HEK293T (cell line): ENCODE results near the gene NUDT6.

Source experiments
- CTCF ChIA-PET: fragments of 350-600 bp; formaldehyde crosslinking; extraction: SDS; loops from one replicate; lab custom pipeline; 2021; ENCODE audit warnings: antibody characterized with exemption, inconsistent platforms; lab: Yijun Ruan, JAX
- POLR2A ChIA-PET: fragments of 350-600 bp; formaldehyde crosslinking; extraction: SDS; loops from one replicate; lab custom pipeline; 2020; ENCODE audit warnings: antibody characterized with exemption, inconsistent platforms; lab: Yijun Ruan, JAX
- DNase-seq: peaks from one replicate; pipeline ENCODE4 v3.0.0; 2012; ENCODE audit warnings: mixed read lengths; ENCODE audit errors: extremely low spot score
- ARNT ChIP-seq: fragments of 450-650 bp; IDR thresholded peaks from 2 replicates; pipeline ENCODE4 v1.6.1; 2017; ENCODE audit warnings: mild to moderate bottlenecking
- BHLHE40 ChIP-seq: fragments of 450-650 bp; IDR thresholded peaks from 2 replicates; pipeline ENCODE4 v1.6.1; 2016; ENCODE audit warnings: mild to moderate bottlenecking, moderate library complexity, borderline replicate concordance
- CTBP1 ChIP-seq: fragments of 450-650 bp; IDR thresholded peaks from 2 replicates; pipeline ENCODE4 v1.6.1; 2016; ENCODE audit warnings: borderline replicate concordance
- ELF4 ChIP-seq: fragments of 450-650 bp; IDR thresholded peaks from 2 replicates; pipeline ENCODE4 v1.6.1; 2017; ENCODE audit warnings: antibody characterized with exemption
- FOXA1 ChIP-seq: fragments of 450-650 bp; IDR thresholded peaks from 2 replicates; pipeline ENCODE4 v1.6.1; 2016; ENCODE audit warnings: mild to moderate bottlenecking
- FOXK2 ChIP-seq: fragments of 450-650 bp; IDR thresholded peaks from 2 replicates; pipeline ENCODE4 v1.6.1; 2016; ENCODE audit warnings: mild to moderate bottlenecking
- FOXM1 ChIP-seq: fragments of 450-650 bp; IDR thresholded peaks from 2 replicates; pipeline ENCODE4 v1.6.1; 2017; ENCODE audit warnings: mild to moderate bottlenecking, borderline replicate concordance
- HDGF ChIP-seq: fragments of 450-650 bp; IDR thresholded peaks from 2 replicates; pipeline ENCODE4 v1.6.1; 2017; ENCODE audit warnings: antibody characterized with exemption, borderline replicate concordance
- L3MBTL2 ChIP-seq: fragments of 450-650 bp; conservative IDR thresholded peaks from 2 replicates; pipeline ENCODE4 v1.6.1; 2016; ENCODE audit warnings: mild to moderate bottlenecking
- LEF1 ChIP-seq: fragments of 450-650 bp; IDR thresholded peaks from 2 replicates; pipeline ENCODE4 v1.6.1; 2017; ENCODE audit warnings: mild to moderate bottlenecking, borderline replicate concordance
- NFRKB ChIP-seq: fragments of 450-650 bp; IDR thresholded peaks from 2 replicates; pipeline ENCODE4 v1.6.1; 2016; ENCODE audit warnings: mild to moderate bottlenecking, moderate library complexity
- PKNOX1 ChIP-seq: fragments of 450-650 bp; IDR thresholded peaks from 2 replicates; pipeline ENCODE4 v1.6.1; 2016
- SP1 ChIP-seq: fragments of 450-650 bp; IDR thresholded peaks from 2 replicates; pipeline ENCODE4 v1.6.1; 2017
- SUZ12 ChIP-seq: fragments of 450-650 bp; IDR thresholded peaks from 2 replicates; pipeline ENCODE4 v1.6.1; 2016; ENCODE audit warnings: mild to moderate bottlenecking
- TARDBP ChIP-seq: fragments of 450-650 bp; IDR thresholded peaks from 2 replicates; pipeline ENCODE4 v1.6.1; 2016
- ZNF384 ChIP-seq: fragments of 450-650 bp; IDR thresholded peaks from 2 replicates; pipeline ENCODE4 v1.6.1; 2016

The NUDT6 gene

DNA sequence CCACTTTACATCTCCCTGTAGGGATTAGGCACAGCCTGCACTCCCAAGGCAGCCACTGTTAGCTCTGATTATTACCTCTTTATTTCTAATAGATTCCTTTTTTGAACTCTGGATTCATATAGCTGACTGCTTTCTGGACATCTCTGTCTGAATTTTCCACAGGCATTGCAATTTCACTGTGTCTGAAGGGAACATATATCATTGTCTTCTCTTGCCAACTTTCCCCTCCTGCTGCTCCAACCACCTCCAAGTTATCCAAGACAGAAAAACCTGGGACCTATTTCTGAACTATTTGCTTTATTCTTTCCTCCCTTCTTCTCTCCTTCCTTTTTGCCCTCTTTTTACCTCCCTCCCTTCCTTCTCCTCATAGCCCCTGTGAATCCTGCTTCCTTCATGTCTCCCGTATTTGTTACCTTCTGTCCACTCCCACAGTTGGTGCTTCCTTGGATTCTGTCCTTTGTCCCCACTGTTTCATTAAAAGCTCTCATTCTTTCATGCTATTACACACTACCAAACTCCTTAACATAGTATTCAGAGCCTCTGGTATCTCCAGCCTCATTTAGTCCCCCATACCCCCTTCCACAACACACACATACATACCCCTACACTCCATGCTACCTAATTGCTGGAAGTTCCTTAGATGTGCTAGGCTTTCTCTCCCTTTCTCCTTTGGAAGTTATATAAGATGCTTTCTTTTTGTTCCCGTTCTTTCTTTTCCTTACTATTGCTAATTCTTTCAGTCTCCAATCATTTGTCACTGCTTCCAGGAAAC, 61.0 kb downstream of the NUDT6 start:
- no peak for DNase-seq
- TF ChIP-seq CTBP1 (no peak), PKNOX1 (no peak), BHLHE40 (no peak), FOXM1 (no peak), SP1 (no peak), SUZ12 (no peak), TARDBP (no peak), ZNF384 (no peak), HDGF (no peak), NFRKB (no peak), FOXK2 (no peak), ARNT (no peak), FOXA1 (no peak), LEF1 (no peak), L3MBTL2 (no peak), ELF4 (no peak)
- ChIA-PET CTCF (no interaction called here), POLR2A (no interaction called here)

DNA sequence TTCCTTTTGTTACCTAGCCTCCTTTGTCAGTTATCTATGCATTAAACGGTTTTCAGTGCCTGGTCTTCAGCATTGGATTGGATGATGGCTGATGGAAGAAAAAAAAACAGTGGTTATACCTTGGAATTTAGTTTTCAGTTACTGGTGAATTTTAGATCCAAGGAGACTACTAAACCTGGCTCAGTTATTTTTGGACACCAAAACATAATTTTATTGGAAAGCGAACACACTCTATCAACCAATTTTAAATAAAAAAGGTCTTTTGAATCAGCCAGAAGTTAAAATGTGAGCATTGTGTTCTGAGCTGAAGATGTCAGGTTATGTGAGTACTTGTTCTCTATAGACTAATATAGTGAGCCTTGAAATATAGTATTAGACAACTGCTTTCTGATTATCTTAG, 63.7 kb downstream of the NUDT6 start:
- POLR2A ChIA-PET, result no interaction called here
- CTCF ChIA-PET, result no interaction called here
- no peak for TF ChIP-seq FOXK2
- no peak for TF ChIP-seq ZNF384
- no peak for TF ChIP-seq TARDBP
- no peak for TF ChIP-seq SP1
- TF ChIP-seq BHLHE40, result no peak
- TF ChIP-seq ELF4, result no peak
- TF ChIP-seq ARNT, result no peak
- no peak for TF ChIP-seq FOXA1
- TF ChIP-seq PKNOX1, result no peak
- TF ChIP-seq HDGF, result no peak
- TF ChIP-seq SUZ12, result no peak
- TF ChIP-seq FOXM1, result no peak
- no peak for TF ChIP-seq NFRKB
- DNase-seq, result no peak

DNA sequence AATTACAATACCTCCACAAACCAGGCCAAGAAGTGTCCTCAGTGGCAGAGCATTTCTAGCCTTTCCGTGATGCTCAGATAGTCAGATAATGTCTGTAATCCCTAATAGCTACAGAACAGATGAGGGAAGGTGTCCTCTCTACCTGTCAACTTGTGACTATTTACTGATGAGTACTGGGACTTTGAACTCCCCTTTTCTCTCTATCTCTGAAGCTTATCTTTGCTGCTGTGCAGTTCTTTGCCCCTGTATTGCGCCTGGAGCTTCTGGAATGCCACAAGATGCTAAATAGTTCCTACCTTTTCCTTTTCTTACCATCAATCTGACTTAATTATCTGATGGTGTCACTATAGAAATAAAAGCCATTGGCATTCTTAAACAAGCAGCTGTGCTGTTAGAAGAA, 65.2 kb downstream of the NUDT6 start:
- CTCF ChIA-PET, result no interaction called here
- POLR2A ChIA-PET, result interaction anchor here (1.2 kb wide), 1 partner anchor 65 kb away, joined by 4 read pairs; the partner anchor contains the start of gene NUDT6
- no peak for DNase-seq
- no peak for TF ChIP-seq SP1
- TF ChIP-seq ARNT, result no peak
- TF ChIP-seq PKNOX1, result no peak
- no peak for TF ChIP-seq CTBP1

GRCh38 chr4:122855353-122855890, 67.0 kb downstream of the NUDT6 start:
- no peak for DNase-seq
- ChIA-PET CTCF (no interaction called here), POLR2A (no interaction called here)
- TF ChIP-seq BHLHE40, result no peak
- TF ChIP-seq L3MBTL2, result no peak
- no peak for TF ChIP-seq HDGF
- no peak for TF ChIP-seq TARDBP
- no peak for TF ChIP-seq LEF1
- TF ChIP-seq ARNT, result no peak
- TF ChIP-seq CTBP1, result no peak

- TF ChIP-seq FOXA1, result no peak
- TF ChIP-seq ARNT, result no peak
- no peak for TF ChIP-seq CTBP1
- TF ChIP-seq FOXK2, result no peak
- TF ChIP-seq SP1, result no peak
- no peak for TF ChIP-seq NFRKB
- TF ChIP-seq LEF1, result no peak
- TF ChIP-seq HDGF, result no peak
- no peak for TF ChIP-seq PKNOX1
- ChIA-PET POLR2A (no interaction called here), CTCF (interaction anchor here (0.6 kb wide), 1 partner anchor 52 kb away, joined by 3 read pairs; no protein-coding TSS in a partner anchor)
- no peak for DNase-seq
Observed at GRCh38 chr4:122854447-122855352, 67.7 kb downstream of the NUDT6 start.
